GM23338 (cell line): ENCODE results near the gene RPS26. TPM values are rescaled to one million over a fixed set of nuclear protein-coding genes. Genes with fewer than 3 reads are reported as not detected.

Experiments used
- ATAC-seq: fragments of 200-7000 bp; cut with Tn5 transposase; 3 replicates; pipeline ENCODE4 v1.9.1; 2020
- DNase-seq: peaks from one replicate; pipeline ENCODE4 v3.0.0-alpha.2; 2015; ENCODE audit warnings: low spot score
- H2AFZ ChIP-seq: fragments of 200-600 bp; sonication (generic); 2 replicates; pipeline ENCODE4 v1.8.0; 2016; ENCODE audit warnings: antibody characterized with exemption, mild to moderate bottlenecking, moderate library complexity
- H3F3A ChIP-seq: fragments of 200-600 bp; sonication (generic); replicated peaks from 2 replicates; pipeline ENCODE4 v1.8.0; 2017; ENCODE audit warnings: antibody characterized with exemption, mixed run types, low read depth
- H3K27ac ChIP-seq: fragments of 200-600 bp; sonication (generic); 2 replicates; pipeline ENCODE4 v1.6.1; 2016; ENCODE audit warnings: low read depth
- H3K27me3 ChIP-seq: fragments of 200-600 bp; sonication (generic); 2 replicates; pipeline ENCODE4 v1.8.0; 2016; ENCODE audit warnings: mild to moderate bottlenecking, mixed run types, moderate library complexity; ENCODE audit not compliant: insufficient read depth
- H3K36me3 ChIP-seq: fragments of 200-600 bp; sonication (generic); 2 replicates; pipeline ENCODE4 v1.8.0; 2016; ENCODE audit warnings: mild to moderate bottlenecking; ENCODE audit not compliant: insufficient read depth
- H3K4me1 ChIP-seq: fragments of 200-600 bp; sonication (generic); 2 replicates; pipeline ENCODE4 v1.8.0; 2016; ENCODE audit warnings: mild to moderate bottlenecking, moderate library complexity; ENCODE audit not compliant: insufficient read depth
- H3K4me2 ChIP-seq: fragments of 200-600 bp; sonication (generic); 2 replicates; pipeline ENCODE4 v1.7.1; 2017; ENCODE audit warnings: mixed run types
- H3K4me3 ChIP-seq: fragments of 200-600 bp; sonication (generic); 2 replicates; pipeline ENCODE4 v1.6.1; 2016; ENCODE audit warnings: mixed run types
- H3K79me2 ChIP-seq: fragments of 200-600 bp; sonication (generic); replicated peaks from 2 replicates; pipeline ENCODE4 v1.8.0; 2017; ENCODE audit warnings: mild to moderate bottlenecking; ENCODE audit not compliant: insufficient read depth
- H3K9me2 ChIP-seq: fragments of 200-600 bp; sonication (generic); 2 replicates; pipeline ENCODE4 v1.8.0; 2017; ENCODE audit not compliant: insufficient read depth
- H4K20me1 ChIP-seq: fragments of 200-600 bp; sonication (generic); replicated peaks from 2 replicates; pipeline ENCODE4 v1.8.0; 2017; ENCODE audit warnings: mild to moderate bottlenecking; ENCODE audit not compliant: insufficient read depth
- H3K27ac Mint-ChIP-seq: 2 replicates; pipeline ENCODE4 v1.8.0; 2020; ENCODE audit warnings: inconsistent platforms, mild to moderate bottlenecking, moderate library complexity, mixed read lengths
- H3K27me3 Mint-ChIP-seq: 3 replicates; pipeline ENCODE4 v1.8.0; 2022; ENCODE audit warnings: low read depth, mild to moderate bottlenecking, moderate library complexity, mixed read lengths, inconsistent platforms; ENCODE audit not compliant: insufficient read depth, poor library complexity
- H3K36me3 Mint-ChIP-seq: 3 replicates; pipeline ENCODE4 v1.8.0; 2021; ENCODE audit warnings: low read depth, mild to moderate bottlenecking, inconsistent platforms, moderate library complexity, mixed read lengths
- H3K4me1 Mint-ChIP-seq: 3 replicates; pipeline ENCODE4 v1.8.0; 2020; ENCODE audit warnings: mild to moderate bottlenecking, inconsistent platforms, mixed read lengths
- H3K4me3 Mint-ChIP-seq: 3 replicates; pipeline ENCODE4 v1.8.0; 2021; ENCODE audit warnings: moderate library complexity, mild to moderate bottlenecking, inconsistent platforms, mixed read lengths
- H3K9me3 Mint-ChIP-seq: 3 replicates; pipeline ENCODE4 v1.8.0; 2020; ENCODE audit warnings: moderate library complexity, mild to moderate bottlenecking, inconsistent platforms, mixed read lengths
- CREB1 ChIP-seq: fragments of 250-450 bp; sonication (Bioruptor Pico); IDR thresholded peaks from 2 replicates; pipeline ENCODE4 v1.5.0; 2020; ENCODE audit warnings: low read depth, mild to moderate bottlenecking, moderate library complexity
- EZH2 ChIP-seq: fragments of 200-600 bp; sonication (generic); IDR thresholded peaks from one replicate; pipeline ENCODE4 v1.8.0; 2017; ENCODE audit warnings: antibody characterized with exemption, mild to moderate bottlenecking, low read depth; ENCODE audit not compliant: unreplicated experiment
- EZH2phosphoT487 ChIP-seq: fragments of 200-600 bp; sonication (generic); IDR thresholded peaks from one replicate; pipeline ENCODE4 v1.8.1; 2018; ENCODE audit warnings: antibody characterized with exemption; ENCODE audit not compliant: unreplicated experiment
- JUNB ChIP-seq: IDR thresholded peaks from one replicate; pipeline ENCODE4 v1.6.1; 2016; ENCODE audit warnings: antibody characterized with exemption; ENCODE audit not compliant: unreplicated experiment
- POLR2AphosphoS5 ChIP-seq: IDR thresholded peaks from 2 replicates; pipeline ENCODE4 v1.6.1; 2016; ENCODE audit warnings: antibody characterized with exemption, low read depth
- STAT1 ChIP-seq: IDR thresholded peaks from one replicate; pipeline ENCODE4 v1.6.1; 2016; ENCODE audit warnings: antibody characterized with exemption; ENCODE audit not compliant: unreplicated experiment
- ZNF114 ChIP-seq: fragments of 250-450 bp; sonication (Bioruptor Pico); IDR thresholded peaks from 2 replicates; pipeline ENCODE4 v1.5.0; 2020; ENCODE audit warnings: mild to moderate bottlenecking, moderate library complexity
- ZNF331 ChIP-seq: fragments of 250-450 bp; sonication (Bioruptor Pico); IDR thresholded peaks from 2 replicates; pipeline ENCODE4 v1.5.0; 2020; ENCODE audit warnings: low read depth, mild to moderate bottlenecking, moderate library complexity
- polyA plus RNA-seq: library from polyadenylated mRNA; unstranded; fragments of >200 nt; fragmentation: Nextera tagmentation; extraction: Ambion mirVana; gene quantifications from 2 replicates; pipeline ENCODE4 v1.2.1, GENCODE V29; 2016
- total RNA-seq: library from RNA; depleted of rRNA; stranded (reverse); fragments of >200 nt; shearing (Covaris generic); gene quantifications from 2 replicates; pipeline ENCODE4 v1.2.3, GENCODE V29; 2014
- TF ChIP-seq, protein P1 (sequence below): IDR thresholded peaks from 2 replicates; pipeline ENCODE4 v1.6.1; 2016; ENCODE audit warnings: antibody characterized with exemption
- TF ChIP-seq, protein P2 (sequence below), 2 experiments: fragments of 200-600 bp in 1 of 2; sonication (generic) in 1 of 2; conservative IDR thresholded peaks; 2 replicates each; pipeline versions ENCODE4 v1.5.1 to v1.6.1; 2016 to 2017; ENCODE audit warnings: antibody characterized with exemption in 2 of 2, low read depth in 2 of 2, mild to moderate bottlenecking in 2 of 2, moderate library complexity in 1 of 2
- TF ChIP-seq, protein P3 (sequence below): fragments of 250-450 bp; sonication (Bioruptor Pico); IDR thresholded peaks from 2 replicates; pipeline ENCODE4 v1.5.0; 2020; ENCODE audit warnings: mild to moderate bottlenecking, moderate library complexity
- TF ChIP-seq, protein P4 (sequence below): IDR thresholded peaks from one replicate; pipeline ENCODE4 v1.6.1; 2018; ENCODE audit warnings: antibody characterized with exemption; ENCODE audit not compliant: unreplicated experiment

The RPS26 gene
- total and polyA plus RNA-seq, 2 experiments from 2014 or later: 655 to 772 TPM

DNA sequence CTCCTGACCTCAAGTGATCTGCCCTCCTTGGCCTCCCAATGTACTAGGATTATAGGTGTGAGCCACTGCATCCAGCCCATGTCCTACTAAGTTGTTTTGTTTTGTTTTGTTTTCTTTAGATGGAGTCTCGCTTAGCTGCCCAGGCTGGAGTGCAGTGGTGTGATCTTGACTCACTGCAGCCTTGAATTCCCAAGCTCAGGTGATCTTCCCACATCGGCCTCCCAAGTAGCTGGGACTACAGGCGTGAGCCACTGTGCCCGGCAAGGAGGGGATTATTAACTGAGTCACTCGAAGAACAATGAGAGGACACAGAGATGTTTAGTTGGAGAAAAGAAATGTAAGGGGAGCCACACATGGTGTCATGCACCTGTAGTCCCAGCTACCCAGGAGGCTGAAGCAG, 20.3 kb downstream of the RPS26 start (continued):
- TF ChIP-seq, protein P1, sequence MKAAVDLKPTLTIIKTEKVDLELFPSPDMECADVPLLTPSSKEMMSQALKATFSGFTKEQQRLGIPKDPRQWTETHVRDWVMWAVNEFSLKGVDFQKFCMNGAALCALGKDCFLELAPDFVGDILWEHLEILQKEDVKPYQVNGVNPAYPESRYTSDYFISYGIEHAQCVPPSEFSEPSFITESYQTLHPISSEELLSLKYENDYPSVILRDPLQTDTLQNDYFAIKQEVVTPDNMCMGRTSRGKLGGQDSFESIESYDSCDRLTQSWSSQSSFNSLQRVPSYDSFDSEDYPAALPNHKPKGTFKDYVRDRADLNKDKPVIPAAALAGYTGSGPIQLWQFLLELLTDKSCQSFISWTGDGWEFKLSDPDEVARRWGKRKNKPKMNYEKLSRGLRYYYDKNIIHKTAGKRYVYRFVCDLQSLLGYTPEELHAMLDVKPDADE: no peak

DNA sequence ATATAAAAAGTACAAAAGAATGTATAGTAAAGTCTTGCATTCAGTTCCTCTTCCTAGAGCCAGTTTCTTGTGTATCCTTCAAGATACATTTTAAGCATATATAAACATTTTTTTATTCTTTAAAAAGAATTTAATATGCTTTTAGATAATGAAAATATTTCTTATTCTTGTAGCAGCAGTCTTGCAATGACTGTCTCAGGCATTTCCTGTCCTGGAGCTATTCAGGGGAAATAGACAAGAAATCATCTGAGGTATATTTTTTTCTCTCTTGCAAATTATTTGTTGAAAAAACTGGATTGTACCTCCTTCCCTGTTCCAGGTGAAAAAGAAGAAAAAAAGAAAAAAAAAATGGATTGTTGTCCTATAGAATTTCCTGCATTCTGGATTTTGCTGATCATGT, 21.3 kb downstream of the RPS26 start:
- H3K4me1 Mint-ChIP-seq: no peaks in the 10 kb centered on the region
- peaks cover 6% of the 10 kb centered on the region for H3K27me3 Mint-ChIP-seq
- H3K4me3 Mint-ChIP-seq: no peak overlapping the region
- Histone ChIP-seq H3F3A (0 out of 2 replicates have a peak, but pooled peaks cover 7% of the 10 kb centered on the region), H3K36me3 (no peaks in the 10 kb centered on the region), H4K20me1 (no peaks in the 10 kb centered on the region), H2AFZ (no peak overlapping the region), H3K4me2 (no peak overlapping the region), H3K27ac (peak overlapping the region; percentile 50; the same call in 1 of the 2 replicates), H3K9me2 (no peaks in the 10 kb centered on the region), H3K4me1 (no peaks in the 10 kb centered on the region), H3K4me3 (no peak overlapping the region), H3K27me3 (no peaks in the 10 kb centered on the region), H3K79me2 (no peaks in the 10 kb centered on the region)
- no peaks in the 10 kb centered on the region for H3K9me3 Mint-ChIP-seq
- no peaks in the 10 kb centered on the region for H3K36me3 Mint-ChIP-seq
- ATAC-seq: no peak
- no peak for DNase-seq
- H3K27ac Mint-ChIP-seq: no peak overlapping the region
- TF ChIP-seq, protein P2, sequence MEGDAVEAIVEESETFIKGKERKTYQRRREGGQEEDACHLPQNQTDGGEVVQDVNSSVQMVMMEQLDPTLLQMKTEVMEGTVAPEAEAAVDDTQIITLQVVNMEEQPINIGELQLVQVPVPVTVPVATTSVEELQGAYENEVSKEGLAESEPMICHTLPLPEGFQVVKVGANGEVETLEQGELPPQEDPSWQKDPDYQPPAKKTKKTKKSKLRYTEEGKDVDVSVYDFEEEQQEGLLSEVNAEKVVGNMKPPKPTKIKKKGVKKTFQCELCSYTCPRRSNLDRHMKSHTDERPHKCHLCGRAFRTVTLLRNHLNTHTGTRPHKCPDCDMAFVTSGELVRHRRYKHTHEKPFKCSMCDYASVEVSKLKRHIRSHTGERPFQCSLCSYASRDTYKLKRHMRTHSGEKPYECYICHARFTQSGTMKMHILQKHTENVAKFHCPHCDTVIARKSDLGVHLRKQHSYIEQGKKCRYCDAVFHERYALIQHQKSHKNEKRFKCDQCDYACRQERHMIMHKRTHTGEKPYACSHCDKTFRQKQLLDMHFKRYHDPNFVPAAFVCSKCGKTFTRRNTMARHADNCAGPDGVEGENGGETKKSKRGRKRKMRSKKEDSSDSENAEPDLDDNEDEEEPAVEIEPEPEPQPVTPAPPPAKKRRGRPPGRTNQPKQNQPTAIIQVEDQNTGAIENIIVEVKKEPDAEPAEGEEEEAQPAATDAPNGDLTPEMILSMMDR (conservative IDR thresholded peaks at IDR 0.05; ENCODE audit: low read depth in 2 of 2): no peak
- TF ChIP-seq, protein P3, sequence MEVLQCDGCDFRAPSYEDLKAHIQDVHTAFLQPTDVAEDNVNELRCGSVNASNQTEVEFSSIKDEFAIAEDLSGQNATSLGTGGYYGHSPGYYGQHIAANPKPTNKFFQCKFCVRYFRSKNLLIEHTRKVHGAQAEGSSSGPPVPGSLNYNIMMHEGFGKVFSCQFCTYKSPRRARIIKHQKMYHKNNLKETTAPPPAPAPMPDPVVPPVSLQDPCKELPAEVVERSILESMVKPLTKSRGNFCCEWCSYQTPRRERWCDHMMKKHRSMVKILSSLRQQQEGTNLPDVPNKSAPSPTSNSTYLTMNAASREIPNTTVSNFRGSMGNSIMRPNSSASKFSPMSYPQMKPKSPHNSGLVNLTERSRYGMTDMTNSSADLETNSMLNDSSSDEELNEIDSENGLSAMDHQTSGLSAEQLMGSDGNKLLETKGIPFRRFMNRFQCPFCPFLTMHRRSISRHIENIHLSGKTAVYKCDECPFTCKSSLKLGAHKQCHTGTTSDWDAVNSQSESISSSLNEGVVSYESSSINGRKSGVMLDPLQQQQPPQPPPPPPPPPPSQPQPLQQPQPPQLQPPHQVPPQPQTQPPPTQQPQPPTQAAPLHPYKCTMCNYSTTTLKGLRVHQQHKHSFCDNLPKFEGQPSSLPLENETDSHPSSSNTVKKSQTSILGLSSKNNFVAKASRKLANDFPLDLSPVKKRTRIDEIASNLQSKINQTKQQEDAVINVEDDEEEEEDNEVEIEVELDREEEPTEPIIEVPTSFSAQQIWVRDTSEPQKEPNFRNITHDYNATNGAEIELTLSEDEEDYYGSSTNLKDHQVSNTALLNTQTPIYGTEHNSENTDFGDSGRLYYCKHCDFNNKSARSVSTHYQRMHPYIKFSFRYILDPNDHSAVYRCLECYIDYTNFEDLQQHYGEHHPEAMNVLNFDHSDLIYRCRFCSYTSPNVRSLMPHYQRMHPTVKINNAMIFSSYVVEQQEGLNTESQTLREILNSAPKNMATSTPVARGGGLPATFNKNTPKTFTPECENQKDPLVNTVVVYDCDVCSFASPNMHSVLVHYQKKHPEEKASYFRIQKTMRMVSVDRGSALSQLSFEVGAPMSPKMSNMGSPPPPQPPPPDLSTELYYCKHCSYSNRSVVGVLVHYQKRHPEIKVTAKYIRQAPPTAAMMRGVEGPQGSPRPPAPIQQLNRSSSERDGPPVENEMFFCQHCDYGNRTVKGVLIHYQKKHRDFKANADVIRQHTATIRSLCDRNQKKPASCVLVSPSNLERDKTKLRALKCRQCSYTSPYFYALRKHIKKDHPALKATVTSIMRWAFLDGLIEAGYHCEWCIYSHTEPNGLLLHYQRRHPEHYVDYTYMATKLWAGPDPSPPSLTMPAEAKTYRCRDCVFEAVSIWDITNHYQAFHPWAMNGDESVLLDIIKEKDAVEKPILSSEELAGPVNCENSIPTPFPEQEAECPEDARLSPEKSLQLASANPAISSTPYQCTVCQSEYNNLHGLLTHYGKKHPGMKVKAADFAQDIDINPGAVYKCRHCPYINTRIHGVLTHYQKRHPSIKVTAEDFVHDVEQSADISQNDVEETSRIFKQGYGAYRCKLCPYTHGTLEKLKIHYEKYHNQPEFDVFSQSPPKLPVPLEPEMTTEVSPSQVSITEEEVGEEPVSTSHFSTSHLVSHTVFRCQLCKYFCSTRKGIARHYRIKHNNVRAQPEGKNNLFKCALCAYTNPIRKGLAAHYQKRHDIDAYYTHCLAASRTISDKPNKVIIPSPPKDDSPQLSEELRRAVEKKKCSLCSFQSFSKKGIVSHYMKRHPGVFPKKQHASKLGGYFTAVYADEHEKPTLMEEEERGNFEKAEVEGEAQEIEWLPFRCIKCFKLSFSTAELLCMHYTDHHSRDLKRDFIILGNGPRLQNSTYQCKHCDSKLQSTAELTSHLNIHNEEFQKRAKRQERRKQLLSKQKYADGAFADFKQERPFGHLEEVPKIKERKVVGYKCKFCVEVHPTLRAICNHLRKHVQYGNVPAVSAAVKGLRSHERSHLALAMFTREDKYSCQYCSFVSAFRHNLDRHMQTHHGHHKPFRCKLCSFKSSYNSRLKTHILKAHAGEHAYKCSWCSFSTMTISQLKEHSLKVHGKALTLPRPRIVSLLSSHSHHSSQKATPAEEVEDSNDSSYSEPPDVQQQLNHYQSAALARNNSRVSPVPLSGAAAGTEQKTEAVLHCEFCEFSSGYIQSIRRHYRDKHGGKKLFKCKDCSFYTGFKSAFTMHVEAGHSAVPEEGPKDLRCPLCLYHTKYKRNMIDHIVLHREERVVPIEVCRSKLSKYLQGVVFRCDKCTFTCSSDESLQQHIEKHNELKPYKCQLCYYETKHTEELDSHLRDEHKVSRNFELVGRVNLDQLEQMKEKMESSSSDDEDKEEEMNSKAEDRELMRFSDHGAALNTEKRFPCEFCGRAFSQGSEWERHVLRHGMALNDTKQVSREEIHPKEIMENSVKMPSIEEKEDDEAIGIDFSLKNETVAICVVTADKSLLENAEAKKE: no peak
- TF ChIP-seq JUNB: no peak
- TF ChIP-seq, protein P1: no peak
- no peak for TF ChIP-seq STAT1
- TF ChIP-seq ZNF331 (CRISPR knock-in tag): no peak
- TF ChIP-seq CREB1 (CRISPR knock-in tag): no peak
- TF ChIP-seq, protein P4, sequence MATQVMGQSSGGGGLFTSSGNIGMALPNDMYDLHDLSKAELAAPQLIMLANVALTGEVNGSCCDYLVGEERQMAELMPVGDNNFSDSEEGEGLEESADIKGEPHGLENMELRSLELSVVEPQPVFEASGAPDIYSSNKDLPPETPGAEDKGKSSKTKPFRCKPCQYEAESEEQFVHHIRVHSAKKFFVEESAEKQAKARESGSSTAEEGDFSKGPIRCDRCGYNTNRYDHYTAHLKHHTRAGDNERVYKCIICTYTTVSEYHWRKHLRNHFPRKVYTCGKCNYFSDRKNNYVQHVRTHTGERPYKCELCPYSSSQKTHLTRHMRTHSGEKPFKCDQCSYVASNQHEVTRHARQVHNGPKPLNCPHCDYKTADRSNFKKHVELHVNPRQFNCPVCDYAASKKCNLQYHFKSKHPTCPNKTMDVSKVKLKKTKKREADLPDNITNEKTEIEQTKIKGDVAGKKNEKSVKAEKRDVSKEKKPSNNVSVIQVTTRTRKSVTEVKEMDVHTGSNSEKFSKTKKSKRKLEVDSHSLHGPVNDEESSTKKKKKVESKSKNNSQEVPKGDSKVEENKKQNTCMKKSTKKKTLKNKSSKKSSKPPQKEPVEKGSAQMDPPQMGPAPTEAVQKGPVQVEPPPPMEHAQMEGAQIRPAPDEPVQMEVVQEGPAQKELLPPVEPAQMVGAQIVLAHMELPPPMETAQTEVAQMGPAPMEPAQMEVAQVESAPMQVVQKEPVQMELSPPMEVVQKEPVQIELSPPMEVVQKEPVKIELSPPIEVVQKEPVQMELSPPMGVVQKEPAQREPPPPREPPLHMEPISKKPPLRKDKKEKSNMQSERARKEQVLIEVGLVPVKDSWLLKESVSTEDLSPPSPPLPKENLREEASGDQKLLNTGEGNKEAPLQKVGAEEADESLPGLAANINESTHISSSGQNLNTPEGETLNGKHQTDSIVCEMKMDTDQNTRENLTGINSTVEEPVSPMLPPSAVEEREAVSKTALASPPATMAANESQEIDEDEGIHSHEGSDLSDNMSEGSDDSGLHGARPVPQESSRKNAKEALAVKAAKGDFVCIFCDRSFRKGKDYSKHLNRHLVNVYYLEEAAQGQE: no peak
- no peak for TF ChIP-seq POLR2AphosphoS5
- TF ChIP-seq EZH2phosphoT487: no peak
- no peak for TF ChIP-seq ZNF114 (CRISPR knock-in tag)
- TF ChIP-seq EZH2: no peak
